GM19238 (cell line): ENCODE data around the gene PLA2G6.
A peak's percentile ranks its signal among the peaks of the same experiment; 100 is the strongest.
"Not testable (repeated sequence)": the region's sequence is repeated elsewhere in the genome, so short reads cannot be mapped to it uniquely, and the experiment has no call there.

Experiments used
- DNase-seq: peaks from one replicate; pipeline ENCODE4 v3.0.0; 2011; ENCODE audit warnings: low spot score; ENCODE audit not compliant: insufficient read length

Gene PLA2G6

DNA sequence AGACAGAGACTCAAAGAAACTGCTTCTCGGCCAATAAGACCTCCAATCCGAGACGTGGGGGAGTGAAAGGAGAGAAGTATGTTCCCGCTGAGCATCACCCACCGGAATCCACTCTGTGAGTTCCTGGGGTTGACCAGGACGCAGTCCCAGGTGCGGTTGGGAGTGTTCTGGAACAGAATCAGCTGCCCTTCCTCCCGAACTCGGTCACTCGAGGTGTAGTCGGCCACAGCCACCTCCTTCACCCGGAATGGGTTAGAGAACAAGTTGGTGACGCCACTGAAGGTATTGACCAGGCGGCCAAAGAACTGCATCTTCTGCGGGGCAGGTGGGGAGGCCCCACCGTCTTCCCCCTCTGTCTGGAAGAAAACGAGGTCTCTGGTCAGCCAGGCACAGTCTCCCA, 12.5 kb downstream of the PLA2G6 start:
- DNase-seq, result no peak

DNA sequence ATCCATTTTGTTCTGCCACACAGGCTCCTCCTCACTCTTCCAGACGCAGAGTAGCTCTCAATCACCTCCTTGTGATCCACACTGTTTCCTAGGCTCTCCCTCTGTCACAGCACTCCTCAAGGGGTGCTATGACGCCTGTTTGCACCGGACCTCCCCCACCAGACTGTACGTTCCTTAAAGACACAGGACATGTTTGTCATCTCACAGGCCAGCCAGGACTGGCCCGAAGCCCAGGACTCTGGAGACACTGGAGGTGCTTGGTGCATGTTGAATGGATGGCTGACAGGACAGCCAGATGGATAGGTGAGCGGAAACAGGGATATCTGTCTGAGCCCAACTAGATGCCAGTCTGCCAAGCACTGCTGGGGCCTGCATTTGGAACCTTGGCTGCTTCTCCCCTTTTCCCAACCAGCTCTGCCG, 13.6 kb downstream of the PLA2G6 start:
- DNase-seq, result no peak

DNA sequence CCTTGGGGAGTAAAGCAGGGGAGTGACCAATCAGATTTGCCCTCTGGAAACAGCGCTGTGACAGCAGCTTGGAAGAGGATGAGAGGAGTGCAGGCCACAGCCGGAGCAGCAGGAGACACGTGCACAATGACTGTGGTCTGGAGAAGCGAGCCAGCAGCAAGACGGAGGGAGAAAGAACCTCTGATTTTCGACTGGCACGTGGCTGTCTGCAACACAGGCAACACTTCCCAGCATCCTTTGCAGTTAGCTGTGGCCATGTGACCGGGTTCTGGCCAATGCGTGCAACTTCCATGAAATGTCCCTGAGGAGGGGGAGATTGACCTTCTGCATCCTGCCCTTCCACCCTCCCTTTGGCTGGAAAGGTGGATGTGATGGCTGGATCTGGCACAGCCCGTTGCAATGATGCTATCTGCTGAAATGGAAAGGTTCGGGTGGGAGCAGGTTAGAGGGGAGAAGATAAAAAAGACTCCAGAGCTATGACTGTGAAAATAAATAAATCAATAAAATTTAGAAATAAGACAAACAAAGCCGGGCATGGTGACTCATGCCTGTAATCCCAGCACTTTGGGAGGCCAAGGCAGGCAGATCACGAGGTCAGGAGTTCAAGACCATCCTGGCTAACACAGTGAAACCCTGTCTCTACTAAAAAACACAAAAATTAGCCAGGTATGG, 15.6 kb downstream of the PLA2G6 start:
- DNase-seq, result no peak

DNA sequence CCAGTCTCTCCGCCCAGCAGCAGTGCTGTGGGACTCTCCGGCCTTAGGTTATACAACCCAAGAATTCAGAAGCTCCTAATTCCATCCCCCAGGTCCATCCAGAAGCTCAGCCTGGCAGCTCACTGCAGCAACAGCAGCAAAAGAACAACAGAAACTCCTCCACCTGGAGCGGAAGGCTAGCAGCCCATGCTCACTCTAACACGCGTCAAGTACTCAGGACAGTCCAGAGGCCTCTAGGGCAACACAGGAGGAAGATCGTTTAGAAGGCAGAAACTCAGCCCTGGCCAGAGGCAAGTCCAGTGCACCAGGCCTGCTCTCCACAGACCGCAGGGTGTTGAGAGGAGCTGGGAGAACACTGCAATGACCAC, 17.1 kb downstream of the PLA2G6 start:
- DNase-seq, result no peak

DNA sequence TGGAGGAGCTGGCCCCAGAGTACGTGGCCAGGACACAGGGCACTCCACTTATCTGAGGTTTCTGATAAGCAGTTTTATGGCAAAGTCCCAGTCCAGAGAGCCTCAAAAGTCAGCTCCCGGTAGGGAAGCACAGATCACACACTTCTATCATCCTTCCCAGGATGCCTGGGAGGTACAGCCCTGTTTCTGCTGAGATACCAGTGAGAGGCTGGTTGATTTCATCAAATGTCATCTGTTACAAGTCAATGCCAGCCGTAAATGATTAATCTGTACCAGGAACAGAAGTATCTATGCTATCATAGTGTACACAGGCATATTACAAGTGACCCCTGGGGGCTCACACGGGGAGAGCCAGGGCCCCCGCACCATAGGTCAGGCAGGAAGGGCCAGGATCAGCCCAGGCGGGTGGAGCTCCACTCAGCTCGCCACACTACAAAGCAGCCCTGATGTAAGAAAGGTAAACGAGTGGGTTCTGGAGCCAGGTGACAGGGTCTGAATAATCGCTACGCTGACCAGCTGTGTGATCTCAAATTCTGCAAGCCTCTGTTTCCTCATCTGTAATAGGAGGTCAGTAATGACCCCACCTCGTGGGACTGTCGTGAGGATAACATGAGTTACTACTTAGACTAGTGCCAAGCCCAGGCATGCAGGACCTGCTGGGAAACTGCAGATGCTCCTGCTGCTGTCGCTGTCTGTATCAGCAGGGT, 17.6 kb downstream of the PLA2G6 start:
- DNase-seq, result no peak

DNA sequence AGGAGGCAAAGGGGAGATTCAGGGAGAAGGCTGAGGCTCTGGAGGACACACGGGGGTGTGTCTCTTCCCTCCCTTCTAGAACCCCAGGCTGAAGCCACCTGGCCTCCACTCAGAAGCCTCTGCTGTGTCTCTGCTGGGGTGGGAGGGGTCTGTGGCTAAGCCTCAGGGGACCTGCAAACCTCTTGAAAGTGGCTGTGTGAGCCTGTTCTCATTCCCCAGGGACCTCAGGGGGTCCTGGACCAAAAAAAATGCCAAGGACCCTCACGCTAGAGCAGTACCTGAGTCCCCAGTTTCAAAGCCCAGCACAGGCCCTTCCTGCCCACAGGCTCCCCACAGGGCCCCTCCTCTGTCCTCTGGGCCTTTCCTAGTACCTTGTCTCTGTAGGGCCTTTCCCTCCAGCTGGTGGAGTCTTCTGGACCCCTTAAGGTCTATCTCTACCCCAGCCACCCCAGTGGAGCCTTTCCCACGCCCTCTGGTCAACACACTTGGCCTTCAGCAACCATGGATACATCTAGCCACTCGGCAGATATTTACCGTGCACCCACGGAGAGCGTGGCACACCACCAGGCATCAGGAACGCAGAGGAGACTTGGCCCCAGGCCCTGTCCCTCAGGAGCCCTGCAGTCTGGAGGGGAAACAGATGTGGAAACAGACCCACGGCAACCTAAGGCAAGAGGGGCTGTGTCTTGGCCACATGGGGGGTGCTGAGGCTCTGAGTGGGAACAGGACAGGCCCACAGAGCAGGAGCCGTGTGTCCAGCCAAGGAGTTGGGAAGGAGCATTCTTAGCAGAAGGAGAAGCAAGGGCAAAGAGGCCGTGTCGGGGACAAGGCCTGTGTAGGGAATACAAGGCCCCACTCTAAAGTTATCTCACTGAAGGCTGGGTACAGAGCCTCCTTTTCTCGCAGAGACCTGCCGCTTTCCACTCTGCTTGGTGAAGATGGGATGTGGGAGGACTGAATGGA, 18.5 kb downstream of the PLA2G6 start:
- DNase-seq, result peak; percentile 41

DNA sequence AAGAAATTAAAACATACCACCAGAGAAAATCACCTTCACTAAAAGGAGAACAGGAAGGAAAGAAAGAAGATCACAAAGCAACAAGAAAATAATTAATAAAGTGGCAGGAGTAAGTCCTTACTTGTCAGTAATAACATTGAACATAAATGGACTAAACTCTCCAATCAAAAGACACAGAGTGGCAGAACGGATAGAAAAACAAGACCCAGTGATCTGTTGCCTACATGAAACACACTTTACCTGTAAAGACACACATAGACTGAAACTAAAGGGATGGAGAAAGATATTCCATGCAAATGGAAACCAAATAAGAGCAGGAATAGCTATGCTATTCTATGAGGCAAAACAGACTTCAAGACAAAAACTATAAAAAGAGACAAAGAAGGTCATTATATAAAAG, 25.9 kb downstream of the PLA2G6 start:
- no peak for DNase-seq

DNA sequence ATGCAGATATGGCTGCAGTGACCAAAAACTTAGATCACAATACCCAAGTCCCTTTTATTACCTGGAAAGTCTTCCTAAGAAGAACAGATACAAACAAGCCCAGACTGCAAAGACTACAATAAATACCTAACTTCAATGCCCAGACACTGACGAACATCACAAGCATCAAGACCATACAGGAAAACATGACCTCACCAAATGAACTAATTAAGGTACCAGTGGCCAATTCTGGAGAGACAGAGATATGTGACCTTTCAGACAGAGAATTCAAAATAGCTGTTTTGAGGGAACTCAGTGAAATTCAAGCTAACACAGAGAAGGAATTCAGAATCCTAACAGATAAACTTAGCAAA, 27.1 kb downstream of the PLA2G6 start:
- not testable (repeated sequence) for DNase-seq

DNA sequence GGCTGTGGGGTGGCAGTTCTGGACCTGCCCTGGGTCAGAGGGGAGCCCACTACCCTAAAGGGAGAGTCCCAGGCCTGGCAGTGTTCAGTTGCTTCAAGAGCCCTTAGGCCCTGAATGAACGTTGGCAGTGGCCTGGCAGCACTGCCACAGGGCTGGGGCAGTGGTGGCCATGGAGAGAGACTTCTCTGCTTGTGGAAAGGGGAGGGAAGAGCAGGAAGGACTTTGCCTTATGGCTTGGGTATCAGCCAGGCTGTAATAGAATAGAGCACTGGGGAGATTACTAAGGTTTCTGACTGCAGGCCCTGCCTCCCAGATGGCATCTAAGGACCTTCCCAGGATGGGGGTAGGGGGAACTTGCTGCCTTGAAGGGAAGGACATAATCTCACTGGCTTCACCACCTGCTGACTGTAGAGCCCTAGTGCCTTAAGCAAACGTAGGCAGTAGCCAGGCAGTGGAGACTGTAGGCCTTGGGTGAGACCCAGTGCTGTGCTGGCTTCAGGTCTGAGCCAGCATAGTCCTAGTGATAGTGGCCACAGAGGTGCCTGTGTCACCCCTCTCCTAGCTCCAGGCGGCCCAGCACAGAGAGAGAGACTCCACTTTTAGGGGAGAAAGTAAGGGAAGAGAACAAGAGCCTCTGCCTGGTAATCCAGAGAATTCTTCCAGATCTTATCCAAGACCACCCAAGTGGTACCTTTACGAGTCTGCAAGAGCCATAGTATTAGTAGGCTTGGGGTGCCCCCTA, 27.6 kb downstream of the PLA2G6 start:
- no peak for DNase-seq

DNA sequence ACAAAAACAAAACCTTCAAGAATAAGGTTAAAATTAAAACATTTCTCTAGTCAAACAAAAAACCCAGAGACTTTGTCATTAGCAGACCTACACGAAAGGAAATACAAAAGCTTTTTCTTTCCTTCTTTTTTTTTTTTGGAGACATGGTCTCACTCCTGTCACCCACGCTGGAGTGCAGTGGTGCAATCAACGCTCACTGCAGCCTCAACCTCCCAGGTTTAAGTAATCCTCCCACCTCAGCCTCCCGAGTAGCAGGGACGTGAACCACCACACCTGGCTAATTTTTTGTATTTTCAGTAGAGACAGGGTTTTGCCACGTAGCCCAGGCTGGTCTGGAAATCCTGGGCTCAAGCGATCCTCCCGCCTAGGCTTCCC, 30.5 kb downstream of the PLA2G6 start:
- DNase-seq, result no peak

DNA sequence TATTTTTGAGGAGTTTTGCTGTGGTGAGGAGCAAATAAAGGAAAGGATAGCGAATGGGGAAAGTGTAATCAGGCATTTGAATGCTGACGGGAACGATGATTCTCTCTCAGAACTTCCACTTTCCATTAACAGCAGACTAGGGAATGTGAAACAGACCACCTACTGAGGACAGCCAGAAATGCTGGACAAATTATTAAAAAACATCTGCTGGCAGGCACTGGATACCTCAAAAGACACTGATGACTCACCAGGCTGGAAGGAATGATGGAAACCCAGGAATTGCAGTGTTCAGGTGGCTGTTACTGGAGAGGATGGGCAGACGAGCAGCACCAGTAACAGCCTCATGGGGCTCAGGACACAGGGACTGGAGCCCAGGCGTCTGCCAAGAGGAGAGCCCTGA, 33.4 kb downstream of the PLA2G6 start:
- no peak for DNase-seq

DNA sequence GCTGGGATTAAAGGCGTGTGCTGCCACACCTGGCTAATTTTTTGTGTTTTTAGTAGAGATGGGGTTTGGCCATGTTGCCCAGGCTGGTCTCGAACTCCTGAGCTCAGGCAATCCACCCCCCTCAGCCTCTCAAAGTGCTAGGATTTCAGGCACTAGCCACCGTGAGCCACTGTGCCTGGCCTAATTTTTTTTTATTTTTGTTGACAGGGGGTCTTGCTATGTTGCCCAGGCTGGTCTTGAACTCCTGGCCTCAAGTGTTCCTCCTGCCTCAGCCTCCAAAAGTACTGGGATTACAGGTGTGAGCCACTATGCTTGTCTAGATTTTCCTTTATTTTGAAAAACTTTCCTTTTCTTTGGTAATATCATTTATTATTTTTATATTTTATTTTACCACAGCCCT, 35.5 kb downstream of the PLA2G6 start:
- DNase-seq, result not testable (repeated sequence)

DNA sequence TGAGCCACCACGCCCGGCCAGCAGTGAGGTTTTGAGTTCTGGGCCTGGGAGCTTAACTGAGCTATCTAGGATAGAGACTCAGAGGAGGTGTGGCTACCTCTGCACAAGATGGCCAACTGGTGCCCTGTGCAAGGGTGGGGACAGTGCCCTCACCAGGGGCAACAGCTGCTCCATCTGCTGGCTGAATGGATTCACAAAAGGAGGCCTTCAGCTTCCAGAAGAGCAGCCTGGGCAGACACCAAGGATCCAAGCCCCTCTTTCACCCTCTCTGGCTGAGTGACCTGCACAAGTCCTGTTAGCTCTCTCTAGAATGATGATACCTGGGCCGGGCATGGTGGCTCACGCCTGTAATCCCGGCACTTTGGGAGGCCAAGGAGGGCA, 37.6 kb downstream of the PLA2G6 start:
- no peak for DNase-seq

DNA sequence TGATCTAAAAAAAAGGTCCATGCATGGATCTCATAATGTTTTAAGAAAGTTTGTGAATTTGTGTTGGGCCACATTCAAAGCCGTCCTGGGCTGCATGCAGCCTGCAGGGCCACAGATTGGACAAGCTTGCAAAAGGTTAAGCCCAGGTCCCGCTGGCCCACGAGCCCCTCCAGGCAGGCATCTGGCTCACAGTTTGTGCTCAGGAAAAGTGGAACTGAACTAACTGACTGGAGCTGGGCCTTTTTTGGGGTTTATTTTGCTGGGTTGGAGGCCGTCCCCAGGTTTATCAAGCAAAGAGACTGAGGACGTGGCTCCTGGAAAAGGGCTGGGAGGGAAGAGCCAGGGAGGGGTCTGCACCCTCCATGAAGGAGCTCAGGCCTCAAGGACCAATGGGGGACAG, 39.0 kb downstream of the PLA2G6 start:
- DNase-seq, result no peak

DNA sequence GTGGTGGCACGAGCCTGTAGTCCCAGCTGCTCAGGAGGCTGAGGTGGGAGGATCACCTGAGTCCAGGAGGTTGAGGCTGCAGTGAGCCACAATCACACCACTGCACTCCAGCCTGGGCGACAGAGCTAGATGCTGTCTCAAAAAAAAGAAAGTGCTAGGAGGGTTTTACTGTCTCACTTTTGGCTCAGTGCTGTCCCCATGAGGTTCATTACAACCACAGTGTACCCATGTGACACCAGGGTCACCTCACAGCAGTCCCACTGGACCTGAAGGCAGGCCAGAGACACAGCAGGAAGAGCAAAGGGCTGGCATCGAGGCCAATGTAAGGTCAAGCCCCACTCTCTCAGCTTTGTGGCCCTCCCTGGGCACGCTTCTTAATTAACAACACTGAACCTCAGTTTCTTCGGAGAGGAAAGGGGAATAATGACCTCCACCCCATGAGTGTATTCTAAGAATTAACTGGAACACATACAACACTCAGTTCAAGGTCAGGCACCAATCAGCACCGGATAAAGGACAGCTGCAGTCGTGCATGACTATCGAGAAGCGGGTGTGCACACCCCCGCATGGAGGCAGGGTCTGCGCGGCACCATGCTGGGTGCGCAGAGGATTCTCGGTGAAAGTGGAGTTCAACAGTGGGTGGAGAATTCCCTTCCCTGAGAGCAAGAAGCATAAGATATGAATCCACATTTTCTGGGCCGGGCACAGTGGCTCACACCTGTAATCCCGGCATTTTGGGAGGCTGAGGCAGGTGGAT, 40.2 kb downstream of the PLA2G6 start:
- no peak for DNase-seq

DNA sequence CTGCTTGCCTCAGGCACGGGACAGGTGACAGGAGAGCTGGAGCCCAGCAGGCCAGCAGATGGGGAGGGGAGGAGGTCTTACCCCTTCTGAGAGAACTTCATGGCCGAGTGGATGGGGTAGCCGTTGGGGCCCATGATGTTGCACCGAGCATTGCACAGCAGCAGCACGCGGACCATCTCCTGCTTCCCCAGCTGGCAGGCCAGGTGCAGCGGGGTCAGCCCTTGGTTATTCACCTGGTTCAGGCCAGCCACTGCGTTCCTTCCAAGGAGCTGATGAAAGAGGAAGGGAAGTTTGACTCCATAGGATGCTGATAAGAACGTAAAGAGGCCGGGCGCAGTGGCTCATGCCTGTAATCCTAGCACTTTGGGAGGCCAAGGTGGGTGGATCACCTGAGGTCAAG, 41.7 kb downstream of the PLA2G6 start:
- DNase-seq, result no peak

DNA sequence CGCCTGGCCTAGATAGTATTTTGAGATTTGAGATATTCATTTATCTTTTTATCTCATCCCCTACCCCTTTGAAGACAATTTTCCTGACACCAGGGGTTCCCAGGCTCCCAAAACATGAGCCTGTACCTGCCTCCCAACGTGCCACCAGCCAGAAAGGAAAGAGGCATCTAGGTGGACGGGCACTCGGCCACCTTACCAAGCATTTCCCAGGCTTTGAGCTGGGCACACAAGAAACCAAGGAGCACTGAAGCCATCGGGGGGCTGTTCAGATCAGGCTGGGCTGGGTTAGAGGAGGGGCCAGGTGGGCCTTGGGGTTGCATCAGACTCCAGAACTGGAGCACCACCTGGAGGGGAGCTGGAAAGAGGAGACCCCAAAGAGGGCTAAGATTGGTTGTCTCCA, 42.7 kb downstream of the PLA2G6 start:
- no peak for DNase-seq

DNA sequence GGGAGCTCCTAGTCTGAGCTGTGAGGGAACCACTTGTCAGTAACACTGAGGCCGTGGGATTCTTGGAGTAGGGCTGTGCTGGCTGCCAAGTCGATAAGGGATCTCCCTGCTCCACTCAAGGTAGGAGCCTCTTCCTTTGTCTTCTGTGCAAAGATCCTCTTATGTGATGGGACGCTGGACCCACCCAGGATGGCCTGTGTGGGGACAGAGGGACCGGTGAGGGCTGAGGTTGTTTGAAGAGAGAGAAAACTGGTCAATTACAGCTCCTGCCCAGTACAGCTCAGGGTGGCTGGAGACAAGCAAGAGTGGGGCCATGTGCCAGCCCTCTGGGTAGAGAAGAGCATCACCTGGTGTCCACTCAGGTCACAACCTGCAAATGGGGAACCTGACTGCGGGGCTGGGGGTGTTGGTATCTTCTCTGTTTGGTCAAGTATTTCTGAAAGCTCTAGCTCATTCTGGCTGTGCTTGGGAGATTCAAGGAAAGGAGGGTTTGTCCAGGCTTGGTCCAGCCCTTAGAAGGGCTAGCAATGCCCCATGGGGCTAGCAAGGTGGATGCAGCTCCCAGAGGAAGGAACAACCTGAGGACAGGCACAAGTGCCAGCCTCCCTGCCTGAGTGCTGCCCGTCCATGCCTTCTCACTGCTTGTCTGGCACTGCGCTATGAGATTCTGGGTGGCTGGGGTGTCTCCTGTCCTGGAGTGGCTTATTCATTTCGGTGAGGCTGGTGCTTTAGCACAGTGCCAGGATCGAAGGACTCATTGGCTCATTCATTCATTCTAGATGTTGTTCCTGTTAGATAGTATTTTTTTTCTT, 43.5 kb downstream of the PLA2G6 start:
- DNase-seq, result no peak

DNA sequence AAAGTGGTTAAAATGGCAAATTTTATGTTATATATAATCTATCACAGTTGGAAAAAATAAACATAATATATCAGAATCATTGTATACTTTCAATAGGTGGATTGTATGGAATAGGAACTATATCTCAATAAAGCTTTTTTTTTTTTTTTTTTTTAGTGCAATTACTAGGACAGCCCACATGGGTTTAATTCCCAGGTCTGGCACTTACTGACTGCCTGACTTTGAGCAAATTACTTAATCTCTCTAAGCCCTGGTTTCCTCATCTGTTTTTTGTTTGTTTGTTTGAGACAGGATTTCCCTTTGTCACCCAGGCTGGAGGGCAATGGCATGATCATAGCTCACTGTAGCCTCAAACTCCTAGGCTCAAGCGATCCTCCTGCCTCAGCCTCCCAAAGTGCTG, 45.0 kb downstream of the PLA2G6 start:
- no peak for DNase-seq

DNA sequence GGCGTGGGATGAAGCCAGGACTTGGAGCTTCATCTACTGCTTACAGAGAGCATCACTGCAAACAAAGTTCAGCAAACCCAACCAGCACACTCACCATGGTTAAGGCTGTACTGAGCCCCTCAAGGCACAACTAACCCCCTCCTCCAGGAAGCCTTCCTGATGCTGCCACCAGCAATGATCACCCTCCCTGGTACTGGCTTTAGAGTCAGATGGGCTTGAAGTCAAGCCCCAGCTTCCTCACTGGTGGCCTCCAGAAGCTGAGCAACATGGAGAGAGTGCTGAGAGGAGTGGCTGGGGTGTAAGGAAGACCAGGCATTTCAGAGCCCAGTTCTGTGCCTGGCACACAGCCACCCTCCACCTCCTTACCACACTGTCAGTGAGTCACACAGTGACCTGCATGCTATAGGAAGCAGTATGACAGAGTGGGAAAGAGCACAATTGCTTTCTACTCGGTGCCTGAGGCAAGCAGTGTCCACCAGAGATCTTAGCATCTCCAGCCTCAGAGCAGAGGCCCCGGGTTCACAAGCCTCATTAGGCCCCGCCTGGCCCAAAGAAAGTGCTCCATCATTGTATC, 46.4 kb downstream of the PLA2G6 start:
- no peak for DNase-seq
